22Rv1 (cell line): ENCODE data around the gene GNPNAT1.
A peak's percentile ranks its signal among the peaks of the same experiment; 100 is the strongest.
"Not testable (repeated sequence)": the region's sequence is repeated elsewhere in the genome, so short reads cannot be mapped to it uniquely, and the experiment has no call there.

Experiments
- H3K27ac ChIP-seq: fragments of 450-650 bp; 2 replicates; pipeline ENCODE4 v1.5.1; 2017
- ZFX ChIP-seq: fragments of 450-650 bp; IDR thresholded peaks from 2 replicates; pipeline ENCODE4 v1.6.1; 2017; ENCODE audit warnings: antibody characterized with exemption, borderline replicate concordance
- TF ChIP-seq, protein P1 (sequence below): fragments of 450-650 bp; IDR thresholded peaks from 2 replicates; pipeline ENCODE4 v1.5.1; 2017; ENCODE audit warnings: mild to moderate bottlenecking

The GNPNAT1 gene

DNA sequence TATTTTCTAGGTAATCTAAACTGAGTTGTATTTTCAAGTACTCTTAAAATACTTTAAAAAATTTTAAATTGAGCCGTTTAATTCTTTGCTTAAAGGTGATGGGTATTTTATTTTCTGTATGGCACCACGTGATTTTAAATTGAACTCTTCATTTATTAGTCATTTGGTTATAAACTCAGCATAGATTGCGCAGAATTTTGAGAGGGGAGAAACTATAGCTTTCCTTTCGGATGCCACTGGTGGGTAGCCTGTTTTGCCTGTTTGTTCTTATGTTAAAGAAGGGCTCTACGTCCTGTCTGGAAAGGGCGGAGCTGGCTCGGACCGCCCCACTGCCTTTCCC lies 61.9 kb downstream of the GNPNAT1 start:
- H3K27ac ChIP-seq = peak overlapping the region; percentile 67
- no peak for TF ChIP-seq ZFX
- TF ChIP-seq, protein P1, sequence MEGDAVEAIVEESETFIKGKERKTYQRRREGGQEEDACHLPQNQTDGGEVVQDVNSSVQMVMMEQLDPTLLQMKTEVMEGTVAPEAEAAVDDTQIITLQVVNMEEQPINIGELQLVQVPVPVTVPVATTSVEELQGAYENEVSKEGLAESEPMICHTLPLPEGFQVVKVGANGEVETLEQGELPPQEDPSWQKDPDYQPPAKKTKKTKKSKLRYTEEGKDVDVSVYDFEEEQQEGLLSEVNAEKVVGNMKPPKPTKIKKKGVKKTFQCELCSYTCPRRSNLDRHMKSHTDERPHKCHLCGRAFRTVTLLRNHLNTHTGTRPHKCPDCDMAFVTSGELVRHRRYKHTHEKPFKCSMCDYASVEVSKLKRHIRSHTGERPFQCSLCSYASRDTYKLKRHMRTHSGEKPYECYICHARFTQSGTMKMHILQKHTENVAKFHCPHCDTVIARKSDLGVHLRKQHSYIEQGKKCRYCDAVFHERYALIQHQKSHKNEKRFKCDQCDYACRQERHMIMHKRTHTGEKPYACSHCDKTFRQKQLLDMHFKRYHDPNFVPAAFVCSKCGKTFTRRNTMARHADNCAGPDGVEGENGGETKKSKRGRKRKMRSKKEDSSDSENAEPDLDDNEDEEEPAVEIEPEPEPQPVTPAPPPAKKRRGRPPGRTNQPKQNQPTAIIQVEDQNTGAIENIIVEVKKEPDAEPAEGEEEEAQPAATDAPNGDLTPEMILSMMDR = no peak

DNA sequence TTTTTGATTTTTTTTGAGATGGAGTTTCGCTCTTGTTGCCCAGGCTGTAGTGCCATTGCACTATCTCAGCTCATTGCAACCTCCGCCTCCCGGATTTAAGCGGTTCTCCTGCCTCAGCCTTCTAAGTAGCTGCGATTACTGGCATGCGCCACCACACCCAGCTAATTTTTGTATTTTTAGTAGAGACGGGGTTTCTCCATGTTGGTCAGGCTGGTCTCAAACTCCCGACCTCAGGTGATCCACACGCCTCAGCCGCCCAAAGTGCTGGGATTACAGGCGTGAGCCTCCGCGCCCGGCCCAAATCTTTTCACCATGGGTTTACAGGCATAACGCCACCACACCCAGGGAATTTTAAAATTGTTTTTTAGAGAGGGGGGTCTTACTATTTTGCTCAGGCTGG lies 62.4 kb downstream of the GNPNAT1 start:
- H3K27ac ChIP-seq = peak overlapping the region; percentile 67

DNA sequence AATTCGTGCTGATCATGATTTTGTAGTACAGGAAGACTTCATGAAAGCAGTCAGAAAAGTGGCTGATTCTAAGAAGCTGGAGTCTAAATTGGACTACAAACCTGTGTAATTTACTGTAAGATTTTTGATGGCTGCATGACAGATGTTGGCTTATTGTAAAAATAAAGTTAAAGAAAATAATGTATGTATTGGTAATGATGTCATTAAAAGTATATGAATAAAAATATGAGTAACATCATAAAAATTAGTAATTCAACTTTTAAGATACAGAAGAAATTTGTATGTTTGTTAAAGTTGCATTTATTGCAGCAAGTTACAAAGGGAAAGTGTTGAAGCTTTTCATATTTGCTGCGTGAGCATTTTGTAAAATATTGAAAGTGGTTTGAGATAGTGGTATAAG lies 63.9 kb downstream of the GNPNAT1 start:
- not testable (repeated sequence) for H3K27ac ChIP-seq
